Neural cell (in vitro differentiated cells): ENCODE measurements around the gene TBC1D16. TPM values are rescaled to one million over a fixed set of nuclear protein-coding genes. Genes with fewer than 3 reads are reported as not detected.

Experiments used
- H2AFZ ChIP-seq: fragments of 200-600, 300-800 bp; sonication (generic), shearing (Covaris generic); 2 replicates; pipeline ENCODE4 v1.6.0; 2014; ENCODE audit warnings: low read depth, mild to moderate bottlenecking, antibody characterized with exemption, low read length, moderate library complexity
- H3F3A ChIP-seq: fragments of 200-600 bp; shearing (Covaris generic); 2 replicates; pipeline ENCODE4 v1.6.1; 2016; ENCODE audit warnings: mild to moderate bottlenecking, moderate library complexity, mixed read lengths, antibody characterized with exemption, low read length; ENCODE audit not compliant: insufficient read depth, poor library complexity, severe bottlenecking
- H3K27ac ChIP-seq: fragments of 200-600, 300-800 bp; sonication (generic), shearing (Covaris generic); 2 replicates; pipeline ENCODE4 v1.5.1; 2014; ENCODE audit warnings: mild to moderate bottlenecking, low read length, moderate library complexity
- H3K27me3 ChIP-seq: fragments of 300-800, 200-600 bp; sonication (generic), shearing (Covaris generic); 2 replicates; pipeline ENCODE4 v1.6.0; 2014; ENCODE audit warnings: mild to moderate bottlenecking, low read depth, low read length, moderate library complexity; ENCODE audit not compliant: insufficient read depth
- H3K36me3 ChIP-seq: fragments of 300-800, 200-600 bp; sonication (generic), shearing (Covaris generic); 2 replicates; pipeline ENCODE4 v1.5.1; 2014; ENCODE audit warnings: mild to moderate bottlenecking, antibody characterized with exemption, low read length, moderate library complexity; ENCODE audit not compliant: insufficient read depth
- H3K4me2 ChIP-seq: fragments of 300-800, 200-600 bp; sonication (generic), shearing (Covaris generic); 2 replicates; pipeline ENCODE4 v1.6.0; 2014; ENCODE audit warnings: mild to moderate bottlenecking, low read length
- H3K4me3 ChIP-seq: fragments of 300-800, 200-600 bp; sonication (generic), shearing (Covaris generic); 2 replicates; pipeline ENCODE4 v1.5.1; 2014; ENCODE audit warnings: mild to moderate bottlenecking, low read length, moderate library complexity
- H3K79me2 ChIP-seq: fragments of 200-600 bp; shearing (Covaris generic); replicated peaks from 2 replicates; pipeline ENCODE4 v1.6.0; 2014; ENCODE audit warnings: mild to moderate bottlenecking, low read length, moderate library complexity; ENCODE audit not compliant: insufficient read depth
- H3K9ac ChIP-seq: fragments of 300-800, 200-600 bp; sonication (generic), shearing (Covaris generic); 2 replicates; pipeline ENCODE4 v1.6.1; 2016; ENCODE audit warnings: mild to moderate bottlenecking, low read length, mixed read lengths
- H3K9me2 ChIP-seq: fragments of 200-600 bp; shearing (Covaris generic); 2 replicates; pipeline ENCODE4 v1.6.1; 2016; ENCODE audit warnings: mild to moderate bottlenecking, low read length, mixed read lengths; ENCODE audit not compliant: insufficient read depth
- H3K9me3 ChIP-seq: fragments of 200-600, 300-800 bp; sonication (generic), shearing (Covaris generic); 2 replicates; pipeline ENCODE4 v1.6.1; 2016; ENCODE audit warnings: mild to moderate bottlenecking, mixed run types, low read length, moderate library complexity, mixed read lengths
- H4K20me1 ChIP-seq: fragments of 200-600 bp; shearing (Covaris generic); 2 replicates; pipeline ENCODE4 v1.6.1; 2016; ENCODE audit warnings: mild to moderate bottlenecking, mixed run types; ENCODE audit not compliant: insufficient read depth
- CTCF ChIP-seq: fragments of 450-650 bp; IDR thresholded peaks from 2 replicates; pipeline ENCODE4 v1.5.1; 2014; ENCODE audit warnings: antibody characterized with exemption, mild to moderate bottlenecking, moderate library complexity; ENCODE audit not compliant: poor library complexity, severe bottlenecking
- EP300 ChIP-seq: fragments of 450-650 bp; conservative IDR thresholded peaks from 2 replicates; pipeline ENCODE4 v1.6.1; 2014; ENCODE audit warnings: antibody characterized with exemption, mild to moderate bottlenecking, moderate library complexity; ENCODE audit not compliant: poor library complexity, severe bottlenecking
- EZH2 ChIP-seq: fragments of 200-600, 300-800 bp; shearing (Covaris generic), sonication (generic); IDR thresholded peaks from 2 replicates; pipeline ENCODE4 v1.6.1; 2014; ENCODE audit warnings: antibody characterized with exemption, low read length, borderline replicate concordance, mild to moderate bottlenecking; ENCODE audit not compliant: insufficient read depth, poor library complexity, severe bottlenecking
- MXI1 ChIP-seq: fragments of 450-650 bp; conservative IDR thresholded peaks from 2 replicates; pipeline ENCODE4 v1.6.1; 2014; ENCODE audit warnings: antibody characterized with exemption, mild to moderate bottlenecking; ENCODE audit not compliant: poor library complexity, severe bottlenecking
- POLR2AphosphoS5 ChIP-seq: IDR thresholded peaks from 2 replicates; pipeline ENCODE4 v1.6.1; 2012
- RAD21 ChIP-seq: fragments of 450-650 bp; conservative IDR thresholded peaks from 2 replicates; pipeline ENCODE4 v1.6.1; 2014; ENCODE audit warnings: antibody characterized with exemption, mild to moderate bottlenecking, moderate library complexity
- REST ChIP-seq: IDR thresholded peaks from 2 replicates; pipeline ENCODE4 v1.6.1; 2012; ENCODE audit warnings: borderline replicate concordance
- SMC3 ChIP-seq: fragments of 450-650 bp; conservative IDR thresholded peaks from 2 replicates; pipeline ENCODE4 v1.6.1; 2014; ENCODE audit warnings: antibody characterized with exemption, mild to moderate bottlenecking, moderate library complexity; ENCODE audit not compliant: poor library complexity
- TAF1 ChIP-seq: IDR thresholded peaks from 2 replicates; pipeline ENCODE4 v1.6.1; 2012; ENCODE audit warnings: low read depth
- polyA plus RNA-seq: library from polyadenylated mRNA; depleted of rRNA; stranded (reverse); fragments of >200 nt; gene quantifications from 2 replicates; pipeline ENCODE4 v1.2.3, GENCODE V29; 2014

Gene TBC1D16
- polyA plus RNA-seq, 1 donor from 2014 or later, result 19.8 TPM

- no peaks in the 10 kb centered on the region for H3K9me3 ChIP-seq
- no peak overlapping the region for H3K4me2 ChIP-seq
- H3K9me2 ChIP-seq, result no peaks in the 10 kb centered on the region
- no peaks in the 10 kb centered on the region for H3K36me3 ChIP-seq
- no peak overlapping the region for H3K9ac ChIP-seq
- no peak overlapping the region for H3K4me3 ChIP-seq
- no peaks in the 10 kb centered on the region for H3K27me3 ChIP-seq
- no peak for TF ChIP-seq MXI1
- no peaks in the 10 kb centered on the region for H3F3A ChIP-seq
- H3K79me2 ChIP-seq, result no peaks in the 10 kb centered on the region
- H2AFZ ChIP-seq, result no peak overlapping the region
- H4K20me1 ChIP-seq, result no peaks in the 10 kb centered on the region
- no peak overlapping the region for H3K27ac ChIP-seq
Observed at GRCh38 chr17:79918581-79919163, 117.0 kb downstream of the TBC1D16 start.

- Histone ChIP-seq H3K9me3 (no peaks in the 10 kb centered on the region), H3F3A (no peaks in the 10 kb centered on the region), H3K9ac (no peak overlapping the region), H3K4me2 (no peak overlapping the region), H3K4me3 (no peak overlapping the region), H3K9me2 (no peaks in the 10 kb centered on the region), H2AFZ (no peak overlapping the region), H3K79me2 (no peaks in the 10 kb centered on the region), H3K27ac (no peak overlapping the region), H3K36me3 (no peaks in the 10 kb centered on the region), H4K20me1 (no peaks in the 10 kb centered on the region), H3K27me3 (no peaks in the 10 kb centered on the region)
- no peak for TF ChIP-seq EP300
- TF ChIP-seq POLR2AphosphoS5, result no peak
- TF ChIP-seq MXI1, result no peak
- TF ChIP-seq RAD21, result no peak
- TF ChIP-seq EZH2, result no peak
- TF ChIP-seq SMC3, result no peak
- TF ChIP-seq CTCF, result no peak
- no peak for TF ChIP-seq REST
- no peak for TF ChIP-seq TAF1
Observed at GRCh38 chr17:79917902-79918484, 117.7 kb downstream of the TBC1D16 start.
